HG03025 (cell line): ENCODE measurements around the gene LRRC17.
A peak's percentile ranks its signal among the peaks of the same experiment; 100 is the strongest.

Source experiments
- ATAC-seq: cut with Tn5 transposase; IDR thresholded peaks from one replicate; pipeline ENCODE4 v1.9.1; 2021; ENCODE audit warnings: mild to moderate bottlenecking, moderate library complexity; ENCODE audit not compliant: unreplicated experiment, low FRiP score

The LRRC17 gene, protein sequence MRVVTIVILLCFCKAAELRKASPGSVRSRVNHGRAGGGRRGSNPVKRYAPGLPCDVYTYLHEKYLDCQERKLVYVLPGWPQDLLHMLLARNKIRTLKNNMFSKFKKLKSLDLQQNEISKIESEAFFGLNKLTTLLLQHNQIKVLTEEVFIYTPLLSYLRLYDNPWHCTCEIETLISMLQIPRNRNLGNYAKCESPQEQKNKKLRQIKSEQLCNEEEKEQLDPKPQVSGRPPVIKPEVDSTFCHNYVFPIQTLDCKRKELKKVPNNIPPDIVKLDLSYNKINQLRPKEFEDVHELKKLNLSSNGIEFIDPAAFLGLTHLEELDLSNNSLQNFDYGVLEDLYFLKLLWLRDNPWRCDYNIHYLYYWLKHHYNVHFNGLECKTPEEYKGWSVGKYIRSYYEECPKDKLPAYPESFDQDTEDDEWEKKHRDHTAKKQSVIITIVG

DNA sequence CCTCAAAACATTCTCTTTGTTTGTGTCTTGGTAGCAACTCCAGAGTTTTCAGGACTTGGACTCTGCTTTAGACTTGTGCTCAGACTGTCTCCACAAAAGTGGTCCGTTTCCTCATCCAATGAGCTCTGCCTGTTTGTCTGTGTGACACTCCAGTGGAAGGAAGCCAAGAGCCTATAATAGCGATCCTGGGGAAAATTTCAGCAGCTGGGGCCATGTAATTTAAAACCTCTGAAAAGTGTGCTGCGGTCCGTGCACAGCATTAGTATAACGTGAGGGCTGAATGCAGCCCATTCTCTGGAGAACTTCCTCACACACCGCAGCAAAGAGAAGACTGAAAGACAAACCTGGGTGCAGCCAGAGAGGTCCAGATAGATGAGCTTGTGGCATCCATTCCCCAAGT is at the start of gene LRRC17:
LRRC17 (plus strand) TSS at position 259 of the 400 bp plus-strand sequence. CDS start 20,914 bp downstream, outside the sequence.
- ATAC-seq, result no peak

DNA sequence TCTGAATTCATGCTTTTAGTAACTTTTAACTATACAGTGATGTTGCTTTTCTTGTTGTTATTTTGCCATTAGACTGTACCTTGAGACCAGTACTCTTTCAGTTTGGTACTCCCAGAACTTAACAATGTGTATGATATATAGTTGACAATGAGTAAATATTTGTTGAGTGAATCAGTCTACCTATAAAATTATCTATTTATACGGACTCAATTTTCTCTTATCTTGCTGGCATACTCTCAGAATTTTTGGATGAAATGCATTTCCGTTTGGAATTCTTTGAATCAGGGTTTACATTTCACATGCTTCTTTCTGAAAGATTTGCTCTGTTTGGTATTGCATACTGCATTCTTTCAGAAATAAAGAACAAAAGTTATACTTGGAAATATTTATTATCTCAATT is 47.8 kb upstream of the LRRC17 start:
- ATAC-seq, result no peak

DNA sequence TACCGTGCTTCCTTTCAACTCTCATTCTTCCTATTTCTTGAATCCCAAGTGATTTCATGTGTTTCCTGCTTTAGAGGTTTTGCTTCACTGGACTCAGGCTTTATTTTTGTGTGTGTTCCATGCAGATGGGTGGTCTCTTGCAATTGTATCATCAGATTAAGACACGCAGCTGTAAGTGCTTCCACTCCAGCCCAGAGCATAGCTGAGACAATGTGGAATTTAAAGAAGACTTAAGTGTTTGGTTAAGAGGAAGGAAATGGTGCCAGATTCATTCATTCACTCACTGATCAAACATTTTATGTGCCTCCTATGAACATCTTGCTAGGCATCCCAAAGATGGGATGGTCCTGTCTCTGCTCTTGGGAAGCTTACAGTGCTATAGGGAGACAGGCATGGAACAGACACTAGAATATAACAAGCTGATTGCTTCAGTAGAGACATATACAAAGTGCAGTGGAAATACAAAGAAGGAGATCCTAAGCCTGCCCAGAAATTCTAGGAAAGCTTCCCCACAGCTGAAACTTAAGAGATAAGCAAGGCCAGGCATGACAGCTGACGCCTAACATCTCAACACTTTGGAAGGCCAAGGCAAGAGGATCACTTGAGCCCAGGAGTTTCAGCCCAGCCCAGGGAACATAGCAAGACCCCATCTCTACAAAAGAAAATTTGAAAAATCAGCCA is 46.1 kb upstream of the LRRC17 start:
- no peak for ATAC-seq

DNA sequence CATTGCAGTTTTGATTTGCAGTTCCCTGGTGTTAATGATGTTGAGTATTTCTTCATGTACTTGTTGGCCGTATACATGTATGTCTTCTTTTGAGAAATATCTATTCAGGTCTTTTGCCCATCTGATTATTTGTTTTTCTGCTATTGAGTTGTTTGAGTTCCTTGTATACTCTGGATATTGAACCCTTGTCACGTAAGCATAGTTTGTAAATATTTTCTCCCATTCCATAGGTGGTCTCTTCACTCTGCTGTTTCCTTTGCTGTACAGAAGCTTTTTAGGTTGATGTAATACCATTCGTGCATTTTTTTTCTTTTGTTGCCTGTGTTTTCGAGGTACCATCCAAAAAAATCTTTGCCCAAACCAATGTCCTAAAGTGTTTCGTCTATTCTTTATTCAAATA is 43.6 kb upstream of the LRRC17 start:
- ATAC-seq, result no peak

DNA sequence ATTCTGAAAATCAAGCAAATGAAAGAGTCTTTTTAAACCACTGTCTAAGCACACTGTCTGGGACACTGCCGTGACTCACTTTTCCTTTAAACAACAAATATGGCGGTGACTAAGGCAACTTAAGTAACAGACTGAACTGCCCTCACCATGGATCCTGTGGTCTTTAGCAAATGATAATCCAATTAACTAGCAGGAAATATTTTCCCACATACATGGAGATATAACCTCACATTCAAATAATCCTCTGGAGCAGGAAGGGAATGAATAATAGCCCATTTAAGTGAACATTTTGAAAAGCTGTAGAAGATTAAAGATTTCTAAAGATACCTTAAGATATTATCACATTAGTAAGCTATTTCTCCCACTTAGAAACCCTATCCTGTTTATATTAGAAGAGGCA is 40.3 kb upstream of the LRRC17 start:
- no peak for ATAC-seq

DNA sequence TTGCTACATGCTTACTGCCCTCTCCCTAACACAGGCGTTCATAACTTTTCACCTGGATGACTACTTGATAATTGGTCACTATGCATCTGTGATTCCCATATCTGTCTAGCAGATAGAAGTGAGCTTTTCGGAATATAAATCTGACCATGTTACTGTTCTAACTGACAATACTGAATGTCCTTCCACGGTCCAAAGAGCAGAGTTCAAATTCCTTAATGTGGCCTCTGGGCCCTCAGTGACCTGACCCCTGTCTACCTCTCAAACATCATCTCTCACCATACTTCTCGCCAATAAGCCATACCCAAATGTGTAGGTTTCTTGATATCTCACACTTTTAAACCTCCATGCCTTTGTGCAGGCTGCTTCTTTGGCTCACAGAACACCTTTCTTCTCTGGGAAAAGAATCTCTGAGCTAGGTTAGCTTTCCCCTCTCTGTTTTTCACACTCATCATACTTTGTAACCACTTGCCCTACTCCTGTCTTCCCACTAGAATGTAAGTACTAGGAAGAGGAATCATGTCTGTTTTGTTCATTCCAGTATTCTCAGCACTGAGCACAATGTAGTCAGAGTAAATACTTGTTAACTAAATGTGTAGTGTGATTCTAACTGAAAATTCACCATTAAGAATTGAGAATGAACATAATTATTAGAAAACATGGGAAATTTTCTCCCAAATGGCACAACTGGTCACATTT is 39.2 kb upstream of the LRRC17 start:
- ATAC-seq, result peak; percentile 19

DNA sequence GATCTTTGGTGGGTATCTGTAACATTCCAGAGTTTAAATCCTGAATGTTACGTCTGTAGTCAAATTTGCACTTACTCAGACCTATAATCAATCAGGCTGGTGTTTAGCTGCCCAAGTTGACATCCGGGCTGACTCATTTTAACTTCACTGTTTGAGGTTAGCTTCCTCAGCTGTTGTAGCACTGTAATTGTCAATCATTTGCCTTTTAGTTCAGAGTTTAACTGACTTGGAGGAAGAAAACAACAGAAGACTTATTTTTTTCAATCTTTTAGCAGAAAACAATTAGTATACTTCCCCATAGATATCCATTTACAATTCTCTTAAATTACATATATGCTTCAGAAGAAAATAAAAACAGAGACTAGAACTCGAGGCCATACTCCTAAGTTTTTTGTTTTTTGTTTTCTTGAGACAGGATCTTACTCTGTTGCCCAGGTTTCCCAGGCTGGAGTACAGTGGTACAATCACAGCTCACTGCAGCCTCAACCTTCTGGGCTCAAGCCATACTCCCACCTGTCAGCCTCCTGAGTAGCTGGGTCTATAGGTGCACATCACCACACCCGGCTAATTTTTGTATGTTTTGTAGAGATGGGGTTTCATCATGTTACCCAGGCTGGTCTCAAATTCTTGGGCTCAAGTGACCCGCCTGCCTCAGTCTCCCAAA is 38.5 kb upstream of the LRRC17 start:
- peak; percentile 92 for ATAC-seq

DNA sequence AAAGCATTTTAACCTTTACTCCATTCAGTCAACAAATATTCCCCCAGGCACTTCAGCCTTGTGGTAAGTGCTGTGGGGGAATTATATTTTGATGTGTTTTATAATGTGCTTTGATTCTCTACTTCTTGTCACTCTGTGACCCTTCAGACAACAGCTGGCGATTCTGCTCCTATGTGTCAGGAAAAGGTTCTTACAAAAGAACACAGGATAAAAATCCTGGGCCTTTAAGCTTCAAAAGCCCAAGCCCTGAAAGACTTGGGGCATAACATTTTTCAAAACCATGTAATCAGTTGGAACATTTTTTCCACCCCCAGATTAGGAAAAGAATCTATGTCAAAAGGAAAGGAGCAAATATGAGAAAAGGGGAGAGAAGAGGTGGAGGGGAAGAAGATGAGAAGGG is 37.8 kb upstream of the LRRC17 start:
- no peak for ATAC-seq

DNA sequence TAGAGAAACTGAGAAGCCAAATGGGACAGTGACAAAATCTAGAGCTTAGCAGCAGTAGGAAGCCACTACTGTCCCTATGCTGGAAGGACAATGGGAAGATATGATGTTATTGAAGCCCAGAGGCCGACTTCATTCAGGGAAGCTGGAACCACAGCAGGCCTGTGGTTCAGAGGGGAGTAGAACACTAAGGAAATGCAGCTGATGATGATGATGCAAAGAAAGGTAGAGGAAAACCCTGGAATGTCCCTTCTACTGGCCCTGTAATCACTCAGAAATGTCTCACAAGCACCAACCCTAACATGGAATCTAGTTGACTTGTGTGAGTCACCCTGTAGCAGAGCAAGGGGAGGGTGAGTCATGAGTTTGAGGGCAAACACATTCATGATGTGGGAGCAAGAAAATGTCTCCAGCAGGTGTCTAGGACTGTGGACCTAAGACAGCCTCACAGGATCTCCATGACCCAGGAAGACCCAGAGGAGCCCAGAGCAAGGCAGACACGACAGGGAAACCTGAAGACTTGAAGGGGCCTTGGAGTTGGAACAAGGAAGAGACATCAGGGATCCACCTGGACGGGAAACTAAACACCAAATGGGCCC is 37.0 kb upstream of the LRRC17 start:
- ATAC-seq, result no peak

DNA sequence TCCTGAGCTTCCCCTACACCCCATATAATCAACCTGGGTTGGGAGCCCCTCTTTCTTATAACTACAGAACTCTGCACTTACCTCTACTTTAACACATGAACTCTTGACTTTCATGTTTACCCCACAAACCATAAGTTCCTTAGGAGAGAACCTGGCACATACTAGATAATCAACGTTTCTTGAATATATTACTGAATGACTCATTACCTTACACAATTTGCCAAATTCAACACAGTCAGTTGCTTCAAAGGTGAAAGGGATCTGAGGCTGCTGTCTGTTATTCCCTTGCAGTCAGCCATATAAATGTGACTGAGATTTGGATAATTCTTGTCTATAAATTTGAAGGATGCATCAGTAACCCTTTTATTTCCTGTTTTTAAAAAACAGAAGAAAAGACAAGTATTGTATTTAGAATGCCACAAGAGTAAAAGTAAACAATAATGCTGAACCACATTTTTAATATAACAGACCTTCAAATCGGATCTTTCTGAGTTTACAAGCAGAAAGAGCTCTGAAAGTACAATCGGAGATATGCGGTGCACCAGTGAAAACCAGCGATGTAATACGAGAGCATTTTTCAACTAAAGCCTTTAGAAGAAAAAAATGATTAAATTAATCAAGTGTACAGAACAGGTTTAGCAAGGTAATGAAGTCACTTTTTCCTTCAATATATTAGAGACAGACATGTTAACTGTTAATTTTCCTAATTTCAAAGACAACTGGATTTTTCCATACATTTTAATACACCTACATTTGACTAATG is 29.5 kb upstream of the LRRC17 start:
- no peak for ATAC-seq

DNA sequence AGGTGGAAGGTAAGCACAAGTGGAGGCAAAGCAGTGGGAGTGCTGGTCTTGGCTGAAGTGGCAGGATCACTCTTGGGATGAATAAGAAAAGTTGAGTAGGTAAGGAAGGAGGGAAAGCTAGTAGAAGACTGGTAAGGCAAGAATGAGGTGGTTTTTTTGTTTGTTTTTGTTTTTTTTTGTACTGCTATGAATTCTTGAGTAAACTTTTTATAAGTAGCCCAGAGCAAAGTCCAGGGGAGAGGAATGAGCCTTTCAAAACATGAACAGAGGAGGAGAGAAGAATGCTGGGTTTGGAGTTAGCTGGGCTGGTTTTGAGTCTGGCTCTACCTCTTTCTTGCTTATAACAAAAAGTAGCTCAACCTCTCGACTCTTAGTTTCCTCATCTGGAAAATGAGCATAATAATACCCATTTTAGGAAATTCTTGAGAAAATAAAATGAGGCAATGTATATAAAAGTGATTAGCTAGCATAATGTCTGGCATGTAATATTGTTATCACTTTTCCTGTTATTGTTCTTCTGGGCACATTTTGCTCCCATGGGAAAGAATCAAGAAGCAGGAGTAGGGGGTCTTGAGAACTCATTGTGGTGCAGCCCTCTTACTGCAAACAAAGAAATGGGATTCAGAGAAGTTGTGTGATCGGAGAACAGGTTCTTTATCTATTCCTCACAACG is 24.1 kb upstream of the LRRC17 start:
- no peak for ATAC-seq

DNA sequence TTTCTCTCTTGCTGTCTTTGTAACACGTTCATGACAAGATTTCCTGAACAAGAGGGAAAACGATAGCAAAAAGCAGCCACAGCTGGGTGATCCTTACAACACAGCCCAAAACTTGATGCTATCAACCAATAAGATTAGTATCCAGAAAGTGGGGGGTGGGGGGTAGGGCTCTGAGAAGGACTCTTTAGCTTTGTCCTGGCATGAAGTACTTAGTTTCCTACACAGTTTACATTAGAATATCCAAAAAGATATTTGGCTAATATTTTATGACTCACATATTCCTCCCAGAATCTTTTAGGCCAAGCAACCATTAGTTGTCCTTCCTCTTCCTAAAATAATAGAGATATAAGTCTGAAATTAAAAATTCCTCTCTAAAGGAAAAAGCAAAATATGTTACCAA is 22.9 kb upstream of the LRRC17 start:
- no peak for ATAC-seq

DNA sequence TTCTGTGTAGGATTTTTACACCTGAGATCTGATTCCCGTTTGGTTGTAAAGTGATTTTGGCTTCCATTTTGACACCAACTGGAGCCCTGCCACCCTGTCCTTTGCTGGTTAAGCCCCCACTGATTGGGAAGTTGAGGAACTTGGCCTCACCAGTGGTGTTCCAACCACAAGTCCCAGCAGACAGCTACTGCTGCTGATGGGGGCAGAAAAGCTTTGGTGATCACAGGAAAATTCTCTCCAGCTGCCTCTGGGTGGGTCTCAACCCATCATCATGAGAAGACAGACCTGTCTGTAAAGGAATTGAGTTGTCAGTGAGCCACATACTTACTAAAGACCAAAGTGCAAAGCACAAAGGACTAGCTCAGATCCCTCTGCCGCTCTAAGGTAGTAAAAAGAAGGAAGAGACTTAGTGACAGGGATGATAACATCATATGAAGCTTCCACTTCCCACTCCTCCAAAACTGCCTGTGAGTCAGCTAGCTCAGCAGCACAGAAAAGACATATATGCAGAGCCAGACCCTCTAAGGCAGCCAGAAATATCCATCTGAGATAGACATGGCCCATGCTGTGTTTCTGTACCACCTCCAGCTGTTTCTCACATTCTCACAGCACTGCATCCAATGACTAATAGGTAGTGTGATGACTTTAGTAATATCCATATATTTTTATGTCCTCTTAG is 22.4 kb upstream of the LRRC17 start:
- ATAC-seq, result no peak

DNA sequence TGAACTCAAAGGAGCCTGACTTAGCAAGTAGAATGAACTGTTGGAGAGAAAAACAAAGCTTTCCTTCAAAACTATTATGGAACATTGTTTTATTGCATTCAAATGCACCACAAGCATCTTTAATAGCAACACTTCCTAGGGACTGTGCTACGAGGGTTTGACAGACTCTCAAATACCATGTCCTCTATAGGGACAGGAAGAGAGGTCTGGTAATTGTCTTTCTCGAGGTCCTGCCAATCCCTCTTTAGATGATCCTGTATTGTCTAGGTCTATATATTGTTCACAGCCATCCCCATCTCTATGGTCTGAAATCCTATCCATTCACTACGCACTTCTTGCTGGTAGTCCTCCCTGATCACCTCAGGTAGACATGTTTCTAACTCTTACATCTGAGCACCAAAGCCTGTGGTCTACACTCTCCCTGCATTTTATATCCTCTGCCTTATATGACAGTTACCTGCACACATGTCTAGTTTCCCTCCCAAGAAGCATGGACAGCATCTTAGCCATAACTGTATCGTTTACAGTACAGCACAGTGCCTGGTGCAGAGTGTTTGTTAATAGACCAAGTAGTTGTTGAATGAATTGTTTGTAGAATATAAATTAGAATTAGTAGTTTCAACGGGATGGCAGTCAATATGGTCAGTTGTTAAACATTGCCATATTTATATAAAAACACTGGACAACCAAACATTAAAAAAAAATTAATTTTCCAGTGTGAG is 21.7 kb upstream of the LRRC17 start:
- no peak for ATAC-seq

DNA sequence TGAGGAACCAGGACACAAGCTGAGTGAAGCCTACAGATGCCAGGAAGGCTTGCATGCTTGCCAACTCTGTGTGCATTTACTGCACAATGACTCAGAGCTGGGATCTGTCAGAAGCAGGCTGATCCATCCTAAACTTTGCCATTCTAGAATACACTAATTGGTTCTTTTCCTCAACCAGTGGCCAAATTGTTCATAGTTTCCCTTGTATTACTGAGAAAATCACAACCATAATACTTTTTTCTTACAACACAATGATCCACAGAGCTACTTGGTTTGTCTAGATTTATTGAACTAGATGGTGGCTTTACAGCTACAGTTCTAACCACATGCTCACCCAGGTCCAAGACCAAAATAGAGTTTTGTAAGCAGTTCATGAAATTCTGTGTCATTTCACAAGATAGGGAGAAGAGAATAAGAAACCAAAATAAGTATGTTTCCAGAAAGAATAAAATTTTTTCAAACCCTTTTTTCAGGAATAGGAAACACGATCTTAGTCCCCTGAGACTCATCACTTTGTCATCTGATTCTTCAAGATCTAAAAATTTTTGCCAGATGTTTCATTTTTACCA is 21.0 kb upstream of the LRRC17 start:
- ATAC-seq, result no peak

DNA sequence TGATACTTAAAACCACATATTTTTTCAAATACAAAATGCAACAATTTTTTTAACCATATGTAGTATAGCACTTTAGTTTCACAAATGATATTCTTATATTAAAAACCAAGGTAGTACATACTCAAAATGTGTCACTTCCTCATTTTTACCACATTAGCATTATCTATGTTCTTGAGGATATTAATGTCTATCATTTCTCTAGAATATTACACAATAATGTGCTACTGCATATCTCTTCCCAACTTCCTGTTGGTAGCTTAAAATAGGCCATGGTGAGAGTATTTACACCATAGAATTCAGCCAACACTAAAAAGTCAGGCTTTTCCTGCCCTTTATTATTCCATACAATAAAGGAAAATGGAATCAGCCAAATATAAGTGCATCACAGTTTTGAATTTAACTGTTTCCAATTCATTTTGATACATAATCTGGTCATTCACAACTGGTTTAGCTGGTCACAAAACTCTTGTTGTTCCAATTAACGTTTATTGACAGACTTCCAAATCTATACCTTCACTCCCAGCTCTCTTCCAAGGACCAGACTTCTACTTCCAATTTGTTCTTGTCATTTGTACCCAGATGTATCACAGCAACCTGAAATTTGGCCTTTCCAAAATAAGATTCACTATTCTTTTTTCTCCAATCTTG is 20.0 kb upstream of the LRRC17 start:
- ATAC-seq, result no peak

DNA sequence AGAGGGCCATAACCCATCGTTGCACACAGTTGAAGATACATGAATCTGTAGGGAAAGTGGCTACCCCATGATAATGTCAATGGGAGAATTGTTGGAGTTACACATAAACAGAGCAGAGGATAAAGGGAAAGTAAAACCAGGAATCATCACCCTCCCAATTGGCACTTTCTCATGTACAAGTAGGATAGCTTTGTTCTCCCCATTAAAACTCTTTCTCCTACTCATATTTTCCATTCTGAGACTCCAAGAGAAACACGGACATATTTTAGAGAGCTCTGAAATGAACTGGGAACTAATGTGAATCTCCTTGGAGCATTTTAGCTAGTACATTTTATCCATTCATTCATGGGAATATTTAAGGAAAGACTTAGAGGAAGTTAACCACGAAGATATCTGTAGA is 17.2 kb upstream of the LRRC17 start:
- no peak for ATAC-seq
